H54 (cell line): ENCODE results near the gene RNF135.
"Not testable (repeated sequence)": the region's sequence is repeated elsewhere in the genome, so short reads cannot be mapped to it uniquely, and the experiment has no call there.

ENCODE experiments used
- DNase-seq: peaks from one replicate; pipeline ENCODE4 v3.0.0; 2011; ENCODE audit warnings: low spot score, mixed read lengths; ENCODE audit not compliant: insufficient read length
- FAIRE-seq: peaks from 3 replicates; lab custom pipeline; 2011; peaks lifted over from hg19 to GRCh38; lab: Jason Lieb, UNC
- POLR2A ChIP-seq: IDR thresholded peaks from 2 replicates; pipeline ENCODE4 v1.6.1; 2011; ENCODE audit warnings: low read depth, mild to moderate bottlenecking, low read length

RNF135 gene

GRCh38 chr17:30965686-30966085 lies 5.2 kb upstream of the RNF135 start:
- FAIRE-seq (no peak), DNase-seq (no peak)
- no peak for TF ChIP-seq POLR2A

DNA sequence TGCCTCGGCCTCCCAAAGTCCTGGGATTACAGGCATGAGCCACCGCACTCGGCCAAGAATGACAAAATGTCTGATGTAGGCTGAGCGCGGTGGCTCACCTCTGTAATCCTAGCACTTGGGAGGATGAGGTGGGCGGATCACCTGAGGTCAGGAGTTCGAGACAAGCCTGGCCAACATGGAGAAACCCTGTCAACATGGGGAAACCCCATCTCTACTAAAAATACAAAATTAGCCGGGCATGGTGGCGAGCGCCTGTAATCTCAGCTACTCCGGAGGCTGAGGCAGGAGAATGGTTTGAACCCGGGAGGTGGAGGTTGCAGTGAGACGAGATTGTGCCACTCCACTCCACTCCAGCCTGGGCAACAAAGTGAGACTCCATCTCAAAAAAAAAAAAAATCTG lies 2.9 kb upstream of the RNF135 start:
- not testable (repeated sequence) for DNase-seq, FAIRE-seq

GRCh38 chr17:30969989-30970830 lies 629 bp upstream of the RNF135 start:
- no peak for DNase-seq
- TF ChIP-seq POLR2A: no peak
- no peak for FAIRE-seq

GRCh38 chr17:30975042-30975820 lies 4.4 kb downstream of the RNF135 start:
- DNase-seq (no peak), FAIRE-seq (no peak)
- no peak for TF ChIP-seq POLR2A

DNA sequence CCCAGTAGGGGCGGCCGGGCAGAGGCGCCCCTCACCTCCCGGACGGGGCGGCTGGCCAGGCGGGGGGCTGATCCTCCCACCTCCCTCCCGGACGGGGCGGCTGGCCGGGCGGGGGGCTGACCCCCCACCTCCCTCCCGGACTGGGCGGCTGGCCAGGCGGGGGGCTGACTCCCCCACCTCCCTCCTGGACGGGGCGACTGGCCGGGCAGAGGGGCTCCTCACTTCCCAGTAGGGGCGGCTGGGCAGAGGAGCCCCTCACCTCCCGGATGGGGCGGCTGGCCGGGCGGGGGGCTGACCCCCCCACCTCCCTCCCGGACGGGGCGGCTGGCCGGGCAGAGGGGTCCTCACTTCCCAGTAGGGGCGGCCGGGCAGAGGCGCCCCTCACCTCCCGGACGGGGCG lies 9.1 kb downstream of the RNF135 start:
- DNase-seq, FAIRE-seq: not testable (repeated sequence)

DNA sequence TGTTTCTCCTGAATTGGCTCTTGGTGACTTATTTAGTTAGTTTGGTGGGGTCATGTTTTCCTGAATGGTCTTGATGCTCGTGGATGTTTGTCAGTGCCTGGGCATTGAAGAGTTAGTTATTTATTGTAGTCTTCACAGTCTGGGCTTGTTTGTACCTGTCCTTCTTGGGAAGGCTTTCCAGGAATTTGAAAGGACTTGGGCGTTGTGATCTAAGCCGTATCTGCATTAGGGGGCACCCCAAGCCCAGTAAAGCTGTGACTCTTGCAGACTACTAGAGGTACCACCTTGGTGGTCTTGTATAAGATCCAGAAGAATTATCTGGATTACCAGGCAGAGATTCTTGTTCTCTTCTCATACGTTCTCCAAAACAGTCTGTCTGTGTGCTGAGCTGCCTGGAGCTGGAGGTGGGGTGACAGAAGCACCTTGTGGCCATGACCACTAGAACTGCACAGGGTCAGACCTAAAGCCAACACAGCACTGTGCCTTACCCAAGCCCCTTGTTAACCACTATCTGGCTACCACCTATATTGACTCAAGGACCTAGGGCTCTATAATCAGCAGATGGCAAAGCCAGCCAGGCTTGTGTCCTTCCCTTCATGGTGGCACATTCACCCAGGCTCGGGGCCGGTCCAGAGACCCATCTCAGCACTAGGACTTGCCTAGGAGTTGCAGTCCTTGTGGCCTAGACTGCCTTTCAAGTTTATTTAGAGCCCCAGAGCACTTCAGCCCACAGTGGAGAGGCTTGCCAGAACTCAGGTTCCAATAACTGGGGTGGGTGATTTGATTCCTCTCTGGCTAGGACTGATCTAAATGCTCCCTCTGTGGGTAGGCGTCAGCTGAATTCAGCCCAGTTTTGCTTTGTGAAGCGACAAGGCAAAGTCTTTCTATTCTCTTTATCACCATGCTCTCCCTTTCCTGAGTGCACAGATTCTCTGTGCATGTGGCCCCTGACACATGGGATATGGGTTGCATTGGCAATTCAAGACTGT lies 11.0 kb downstream of the RNF135 start:
- FAIRE-seq (no peak), DNase-seq (no peak)
- no peak for TF ChIP-seq POLR2A

GRCh38 chr17:30982855-30983254 lies 12.0 kb downstream of the RNF135 start:
- no peak for TF ChIP-seq POLR2A
- no peak for DNase-seq

DNA sequence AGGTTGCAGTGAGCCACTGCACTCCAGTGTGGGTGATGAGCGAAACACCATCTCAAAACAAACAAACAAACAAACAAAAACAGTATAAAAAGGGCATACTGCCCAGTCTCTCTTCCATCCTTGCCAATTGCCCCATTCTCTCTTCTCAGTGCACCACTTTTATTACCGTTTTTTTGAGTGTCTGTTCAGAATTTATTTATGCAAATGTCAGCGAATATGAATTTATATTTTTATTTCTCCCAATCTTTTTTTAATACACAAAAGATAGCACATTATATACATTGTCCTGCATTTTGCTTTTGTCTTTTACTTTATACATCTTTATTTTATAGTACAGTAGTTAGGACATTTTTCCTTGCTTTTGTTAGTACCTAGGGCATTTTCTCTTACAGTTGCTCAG lies 19.6 kb downstream of the RNF135 start:
- no peak for TF ChIP-seq POLR2A
- DNase-seq (no peak), FAIRE-seq (no peak)

More at GRCh38 chr17:30982855-30983254, 12.0 kb downstream of the RNF135 start:
- FAIRE-seq: no peak

DNA sequence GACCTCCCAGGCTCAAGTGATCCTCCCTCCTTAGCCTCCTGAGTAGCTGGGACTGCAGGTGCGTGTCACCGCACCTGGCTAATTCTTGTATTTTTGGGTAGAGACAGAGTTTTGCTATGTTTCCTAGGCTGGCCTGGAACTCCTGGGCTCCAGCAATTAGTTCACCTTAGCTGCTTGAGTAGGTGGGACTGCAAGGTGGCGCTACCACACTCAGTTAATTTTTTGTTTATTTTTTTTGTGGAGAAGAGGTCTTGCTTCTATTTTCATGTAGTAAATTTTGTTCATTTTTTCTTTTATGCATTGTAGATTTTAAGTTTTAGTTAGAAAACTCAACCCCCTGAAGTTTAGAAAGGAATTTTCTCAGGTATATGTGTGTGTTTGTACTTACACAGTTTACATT lies 21.7 kb downstream of the RNF135 start:
- no peak for FAIRE-seq
- no peak for TF ChIP-seq POLR2A
- no peak for DNase-seq

DNA sequence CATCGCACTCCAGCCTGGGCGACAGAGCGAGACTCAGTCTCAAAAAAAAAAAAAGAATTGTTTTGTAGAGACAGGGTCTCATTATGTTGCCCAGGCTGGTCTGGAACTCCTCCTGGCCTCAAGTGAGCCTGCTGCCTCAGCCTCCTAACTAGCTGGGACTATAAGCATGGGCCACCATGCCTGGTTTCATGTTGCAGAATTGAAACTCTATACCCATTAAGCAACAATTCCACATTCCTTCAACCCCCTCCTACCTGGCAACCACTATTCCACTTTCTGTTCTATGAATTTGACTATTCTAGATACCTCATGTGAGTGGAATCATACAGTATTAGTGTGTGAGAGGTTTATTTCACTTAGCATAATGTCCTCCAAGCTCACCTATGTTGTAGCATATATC lies 24.5 kb downstream of the RNF135 start:
- FAIRE-seq: no peak
- no peak for DNase-seq
- TF ChIP-seq POLR2A: no peak

DNA sequence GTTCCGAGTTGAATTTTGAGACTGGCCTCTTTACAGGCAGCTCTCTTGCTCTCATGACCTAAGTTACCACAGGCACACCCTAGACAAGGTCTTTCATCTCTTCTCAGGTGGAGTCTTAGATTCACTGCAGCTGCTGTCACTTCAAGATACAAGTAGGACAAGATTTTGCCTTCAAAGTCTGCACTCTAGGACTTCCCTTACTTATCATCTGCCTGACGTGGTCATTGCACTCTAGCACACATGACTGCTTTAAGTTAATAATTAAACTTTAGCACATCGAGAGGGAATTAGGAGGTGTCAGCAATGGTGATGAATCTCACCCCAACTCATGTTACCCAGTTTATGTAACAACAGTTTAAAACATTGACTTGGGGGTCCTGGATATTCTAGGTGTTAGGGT lies 25.6 kb downstream of the RNF135 start:
- FAIRE-seq (no peak), DNase-seq (no peak)
- TF ChIP-seq POLR2A: no peak

GRCh38 chr17:30997270-30997669 lies 26.4 kb downstream of the RNF135 start:
- no peak for FAIRE-seq

DNA sequence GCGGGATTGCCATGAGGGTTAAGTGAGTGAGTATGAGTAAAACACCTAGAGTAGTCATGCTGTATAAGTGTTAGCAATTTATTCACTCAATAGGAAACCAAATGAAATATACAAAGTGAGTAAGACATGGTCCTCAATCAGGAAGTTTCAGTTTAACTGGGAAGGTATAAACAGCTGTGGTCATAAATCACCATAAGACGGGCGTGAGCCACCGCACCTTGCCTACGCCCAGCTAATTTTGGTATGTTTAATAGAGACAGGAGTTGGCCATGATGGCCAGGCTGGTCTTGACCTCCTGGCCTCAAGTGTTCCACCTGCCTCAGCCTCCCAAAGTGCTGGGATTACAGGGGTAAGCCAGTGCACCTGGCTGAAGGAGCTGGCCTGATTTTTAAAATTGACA lies 27.0 kb downstream of the RNF135 start:
- FAIRE-seq (no peak), DNase-seq (no peak)
- TF ChIP-seq POLR2A: no peak

More at GRCh38 chr17:30997270-30997669, 26.4 kb downstream of the RNF135 start:
- no peak for TF ChIP-seq POLR2A
- DNase-seq: no peak
